T-helper 1 cell treated with Interleukin-12 subunit alpha and Interleukin-12 subunit beta and Interleukin-4 antibody, amounts not matched to agents 30 ng/mL and 1 ng/mL, for 36 hours (primary cell): ENCODE measurements around the gene CELF6. TPM values are rescaled to one million over a fixed set of nuclear protein-coding genes. Genes with fewer than 3 reads are reported as not detected.

Experiments
- intact Hi-C: fragments of 100-400 bp; cut with micrococcal nuclease; formaldehyde crosslinking; loops from one replicate; pipeline ENCODE4 v1.15.1; 2024
- total RNA-seq: library from RNA; stranded (reverse); gene quantifications from 2 replicates; pipeline ENCODE4 v1.2.3, GENCODE V29; 2022

Gene CELF6
- 0.98 and 1.1 TPM in 2 replicates for total RNA-seq

DNA sequence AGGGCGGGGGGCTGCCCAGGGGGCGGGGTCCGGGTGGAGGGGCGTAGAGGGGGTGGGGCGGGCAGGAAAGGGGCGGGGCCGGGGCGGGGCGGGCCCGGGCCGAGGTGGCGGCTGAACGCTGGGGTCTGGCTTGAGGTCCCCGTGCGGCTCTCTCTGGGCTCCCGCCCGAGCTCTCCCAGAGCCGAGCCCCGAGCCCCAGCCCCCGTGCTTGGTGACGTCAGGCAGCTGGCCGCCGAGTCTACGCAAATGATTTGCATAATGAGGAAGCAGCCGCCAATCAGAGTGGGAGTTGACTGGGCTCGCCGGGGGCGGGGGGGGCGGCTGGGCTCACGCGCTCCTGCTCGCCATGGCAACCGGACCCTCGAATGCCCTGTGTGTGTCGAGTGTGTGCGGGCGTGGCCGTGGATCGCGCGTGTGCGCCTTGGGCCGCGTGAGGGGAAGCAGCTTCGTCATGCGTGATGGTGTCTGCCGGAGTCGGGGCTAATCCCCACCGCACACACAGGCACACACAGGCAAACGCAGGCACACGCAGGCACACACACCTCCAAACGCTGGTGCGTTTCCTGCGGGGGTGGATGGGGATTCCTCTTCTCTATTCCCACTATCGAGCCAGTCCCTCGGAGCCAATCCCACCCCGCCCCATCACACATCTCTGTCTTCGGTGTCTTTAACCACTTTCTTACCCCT, at the start of gene CELF6:
TSS of gene CELF6 (minus strand) at position 173 of the 687 bp plus-strand sequence. CDS start 283 bp downstream, outside the sequence.
- intact Hi-C loops, result loop anchor here (1.0 to 2.0 kb wide), 6 partner anchors 47 to 367 kb away; partner anchors contain the start of genes BBS4, HIGD2B, MYO9A and PARP6

DNA sequence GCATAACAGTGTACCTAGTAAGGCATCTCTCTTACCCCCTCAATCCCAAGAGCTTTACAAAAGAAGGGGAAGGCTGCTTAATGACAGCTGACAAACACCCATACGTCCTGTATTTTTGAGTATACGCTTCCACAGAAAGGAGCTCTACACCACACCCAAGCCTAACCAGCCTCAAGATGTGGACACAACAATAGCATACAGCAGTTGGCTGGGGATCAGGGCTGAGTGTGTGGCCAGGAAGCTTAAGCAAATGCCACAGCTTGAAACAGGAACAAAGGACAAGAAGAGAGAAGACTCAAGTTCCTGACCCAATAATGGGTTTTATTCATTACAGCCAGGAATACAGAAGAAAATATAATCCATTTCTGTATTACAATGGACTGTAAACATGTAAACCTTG, 48.9 kb upstream of the CELF6 start:
- intact Hi-C loops, result no loop called here

DNA sequence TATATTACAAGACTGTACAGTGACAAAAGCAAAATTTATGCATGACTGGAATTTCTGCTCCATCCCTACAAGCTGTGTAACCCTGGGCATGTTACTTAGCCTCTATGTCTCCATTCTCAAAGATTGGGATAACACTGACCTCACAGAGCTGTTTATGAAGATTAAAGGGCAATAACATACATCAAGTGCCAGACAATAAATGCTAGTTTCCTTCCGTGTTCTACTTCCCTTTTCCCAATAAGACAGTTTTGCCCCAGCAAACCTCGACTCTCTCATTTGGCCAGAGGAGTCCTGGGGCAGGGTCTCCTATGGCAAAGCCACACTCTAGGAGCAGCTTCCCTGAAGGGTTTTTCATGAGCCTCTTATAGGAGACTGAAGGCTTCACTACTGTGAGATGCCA, 48.4 kb upstream of the CELF6 start:
- intact Hi-C loops, result no loop called here

DNA sequence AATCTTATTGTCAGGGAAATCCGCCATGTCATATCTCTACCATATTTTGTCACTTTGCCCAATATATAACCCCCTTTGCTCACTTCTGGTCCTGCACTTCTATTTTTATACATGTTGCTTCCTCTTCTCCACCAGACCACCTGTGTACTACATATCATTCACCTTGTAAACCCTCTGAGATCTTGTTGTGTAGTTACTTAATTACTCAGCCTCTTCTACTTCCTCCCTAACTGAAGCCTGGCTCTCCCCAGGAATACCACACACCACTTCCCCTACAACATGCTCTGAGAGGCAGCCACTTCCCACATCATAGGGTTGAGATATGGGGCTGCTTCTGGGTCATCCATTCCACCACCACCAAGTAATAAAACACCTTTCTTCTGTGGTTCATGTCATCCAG, 45.9 kb upstream of the CELF6 start:
- intact Hi-C loops, result loop anchor here (1.0 to 2.0 kb wide), 2 partner anchors 10 to 45 kb away; partner anchors contain the start of genes CELF6 and HEXA

DNA sequence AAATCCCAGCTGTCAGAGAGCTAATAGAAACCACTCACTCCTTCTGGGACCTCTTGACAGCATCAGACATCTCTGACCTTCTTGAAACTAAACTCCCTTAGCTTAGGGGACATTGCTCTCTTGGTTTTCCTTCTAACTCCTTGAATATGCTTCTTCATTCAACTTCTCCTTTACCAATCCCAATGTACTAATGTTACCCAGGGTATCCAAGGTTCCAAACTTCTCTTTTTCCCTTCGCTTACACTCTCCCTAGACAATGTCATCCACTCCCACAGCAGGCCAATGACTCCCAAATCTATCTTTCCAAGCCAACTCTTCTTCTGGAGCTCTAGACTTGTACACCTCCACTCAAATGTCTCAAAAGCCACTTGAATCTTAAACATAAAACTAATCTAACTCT, 41.2 kb upstream of the CELF6 start:
- intact Hi-C loops, result no loop called here

DNA sequence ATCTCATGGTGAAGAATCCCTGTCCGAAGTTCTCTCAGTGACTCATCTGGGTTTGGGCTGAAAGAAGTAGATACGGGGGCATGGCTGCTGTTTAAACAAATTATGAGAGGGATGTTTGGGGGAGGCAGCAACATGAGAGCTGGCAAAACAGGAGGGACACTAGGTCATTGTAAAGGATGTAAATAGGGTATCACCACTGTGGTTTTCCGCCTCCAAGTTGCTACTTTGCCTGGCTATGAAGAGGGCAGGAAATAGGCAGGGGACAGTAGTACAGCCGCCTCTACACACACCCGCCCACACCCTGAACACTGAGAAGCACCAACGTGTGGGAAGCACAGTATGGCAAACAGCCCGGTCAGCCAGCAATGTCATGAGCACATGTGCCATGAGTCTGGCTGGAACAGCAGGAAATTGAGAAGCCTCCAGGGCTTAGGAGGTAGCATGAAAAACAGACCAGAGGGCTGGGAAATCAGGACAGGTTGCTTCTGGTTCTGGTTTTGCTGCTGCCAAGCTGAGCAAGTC, 38.8 kb upstream of the CELF6 start:
- intact Hi-C loops, result no loop called here

DNA sequence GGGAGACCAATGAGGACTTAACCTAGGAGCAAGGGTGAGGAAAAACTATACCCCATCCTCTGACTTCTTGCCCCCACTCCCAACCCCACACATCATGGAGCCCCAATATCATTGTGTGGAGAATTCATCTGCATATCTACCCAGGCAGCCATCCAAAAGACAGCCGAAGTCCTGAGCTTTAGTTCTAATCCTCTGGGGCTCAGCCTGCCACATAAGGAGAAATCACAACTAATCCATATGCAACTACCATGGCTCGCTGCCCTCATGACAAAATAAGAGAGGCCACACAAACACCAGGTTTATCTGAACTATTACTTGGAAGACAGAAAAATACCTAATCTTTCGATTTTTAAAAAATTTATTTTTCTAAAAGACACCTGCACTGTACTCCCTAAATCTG, 38.2 kb upstream of the CELF6 start:
- intact Hi-C loops, result no loop called here

DNA sequence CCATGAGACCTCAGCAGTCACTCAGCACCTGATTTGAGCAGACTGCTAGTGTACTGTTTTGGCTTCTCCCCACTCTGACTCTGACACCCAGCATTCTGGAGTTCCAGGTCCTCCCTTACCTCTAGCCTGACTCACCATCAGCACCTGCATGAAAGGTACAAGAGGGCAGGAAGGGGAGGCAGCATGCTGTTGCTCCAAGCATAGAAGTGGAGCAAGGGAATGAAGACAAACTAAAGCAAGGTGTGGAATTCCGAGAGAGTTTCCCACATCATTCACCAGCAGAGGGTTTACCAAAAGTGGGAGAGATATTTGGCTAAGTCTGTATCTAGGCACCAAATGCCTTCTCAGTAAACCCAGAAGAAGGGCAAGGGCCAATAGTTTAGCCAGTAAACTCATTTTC, 34.5 kb upstream of the CELF6 start:
- intact Hi-C loops, result no loop called here

DNA sequence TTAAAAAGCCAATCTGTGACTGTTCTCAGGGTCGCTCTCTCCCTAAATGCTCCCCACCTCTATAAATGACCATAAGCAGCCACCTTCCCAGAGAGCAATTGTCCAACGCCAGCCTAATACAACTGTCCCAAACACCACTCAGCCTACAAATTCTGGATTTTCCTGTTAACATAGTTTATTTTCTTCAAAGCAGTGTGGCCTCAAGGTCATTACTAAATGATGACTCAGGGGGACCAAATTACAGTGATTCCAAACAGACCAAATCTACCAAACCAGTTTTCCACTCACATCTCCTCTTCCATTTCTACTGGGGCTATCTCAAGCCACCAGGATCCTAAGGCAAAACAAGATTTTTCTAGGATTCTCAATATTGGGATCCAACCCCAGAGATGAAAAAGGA, 33.3 kb upstream of the CELF6 start:
- intact Hi-C loops, result no loop called here

DNA sequence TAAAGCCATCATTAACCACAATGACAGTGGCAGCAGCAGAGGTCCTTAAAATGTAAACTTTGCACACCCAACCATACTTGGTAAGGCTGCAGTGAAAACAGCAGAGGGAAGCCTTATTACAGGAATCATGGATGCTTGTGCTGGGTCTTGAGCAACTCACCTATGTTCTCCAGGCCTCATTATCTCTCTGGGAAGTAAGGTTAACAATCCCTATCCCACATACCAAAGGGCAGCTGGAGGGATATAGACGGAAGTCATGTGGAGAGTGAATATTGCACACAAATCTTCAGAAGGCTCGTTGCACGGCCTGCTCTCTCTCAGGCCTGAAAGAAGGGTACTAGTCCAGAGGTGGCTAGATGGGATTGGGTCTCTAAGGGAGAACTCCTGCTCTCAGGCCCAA, 25.8 kb upstream of the CELF6 start:
- intact Hi-C loops, result no loop called here

DNA sequence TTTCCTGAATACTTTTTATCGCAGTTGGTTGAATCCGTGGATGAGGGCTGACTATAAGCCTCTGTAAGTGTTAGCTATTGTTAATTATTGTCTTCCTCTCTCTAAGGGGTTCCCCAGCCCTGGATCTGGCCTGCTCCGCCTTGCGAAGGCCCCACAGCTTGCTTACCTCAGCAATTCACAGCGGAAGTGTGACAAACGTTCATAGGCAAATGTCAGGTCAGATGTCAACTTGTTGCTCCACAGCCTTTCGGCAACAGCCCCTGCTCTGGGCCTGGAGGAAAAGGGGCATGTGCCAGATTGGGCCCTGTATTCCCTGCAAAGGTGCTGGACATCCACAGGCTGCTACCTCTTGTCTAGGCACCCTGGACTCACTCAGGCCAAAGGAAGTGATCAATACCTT, 25.3 kb upstream of the CELF6 start:
- intact Hi-C loops, result no loop called here

DNA sequence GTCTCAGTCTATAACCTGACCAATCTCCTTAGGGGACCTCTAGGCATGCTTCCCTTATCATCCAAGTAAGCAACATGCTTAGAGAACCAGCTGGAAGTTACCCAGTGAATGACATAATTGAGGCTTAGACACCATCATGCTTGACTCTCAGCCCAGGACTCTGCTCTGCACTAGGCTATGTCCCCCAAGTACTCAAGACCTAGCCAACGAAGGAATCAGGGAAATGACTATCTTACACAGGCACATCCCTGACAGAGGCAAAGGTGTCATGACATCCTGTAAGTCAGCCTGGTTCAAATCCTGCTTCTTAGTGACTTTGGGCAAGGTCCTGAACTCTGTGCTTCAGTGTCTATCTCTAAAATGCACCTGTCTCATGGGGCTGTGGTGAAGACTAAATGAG, 24.6 kb upstream of the CELF6 start:
- intact Hi-C loops, result no loop called here

DNA sequence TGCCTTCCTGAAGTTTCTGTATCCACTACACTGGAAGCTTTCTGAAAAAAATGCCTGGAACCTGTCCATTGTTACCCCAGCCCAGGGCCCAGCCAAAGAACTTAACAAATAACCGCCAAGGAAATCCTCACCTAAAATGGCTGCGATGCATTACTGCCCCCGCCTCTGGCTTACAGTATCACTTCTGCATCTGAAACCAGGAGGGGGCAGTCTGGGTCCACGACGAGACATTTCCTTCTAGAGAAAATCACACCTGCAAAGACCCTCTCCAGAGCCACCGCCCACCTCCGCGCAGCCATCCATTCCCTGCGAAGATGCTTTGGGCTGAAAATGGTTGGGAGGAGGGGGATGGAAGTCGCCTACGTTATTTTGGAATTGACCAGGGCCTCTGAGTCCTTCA, 22.4 kb upstream of the CELF6 start:
- intact Hi-C loops, result no loop called here

DNA sequence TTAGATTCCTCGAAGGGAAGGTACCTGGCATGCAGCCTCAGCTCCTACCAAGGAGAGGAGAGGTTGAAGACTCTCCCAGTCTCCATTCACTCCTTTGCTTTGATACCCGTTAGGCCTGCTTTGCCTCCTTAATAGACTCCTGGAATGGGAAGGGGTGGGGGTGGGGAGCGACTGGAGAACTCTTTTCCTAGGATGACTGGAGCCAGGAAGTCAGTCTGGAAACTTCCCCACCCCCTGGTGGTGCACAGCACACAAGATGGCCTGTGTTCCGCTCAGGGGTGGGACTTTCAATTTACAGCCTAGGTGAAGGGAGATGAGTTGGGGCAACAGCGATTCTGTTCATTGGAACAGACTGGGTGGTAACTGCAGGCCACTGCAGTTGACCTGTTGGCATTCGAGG, 21.4 kb upstream of the CELF6 start:
- intact Hi-C loops, result no loop called here

DNA sequence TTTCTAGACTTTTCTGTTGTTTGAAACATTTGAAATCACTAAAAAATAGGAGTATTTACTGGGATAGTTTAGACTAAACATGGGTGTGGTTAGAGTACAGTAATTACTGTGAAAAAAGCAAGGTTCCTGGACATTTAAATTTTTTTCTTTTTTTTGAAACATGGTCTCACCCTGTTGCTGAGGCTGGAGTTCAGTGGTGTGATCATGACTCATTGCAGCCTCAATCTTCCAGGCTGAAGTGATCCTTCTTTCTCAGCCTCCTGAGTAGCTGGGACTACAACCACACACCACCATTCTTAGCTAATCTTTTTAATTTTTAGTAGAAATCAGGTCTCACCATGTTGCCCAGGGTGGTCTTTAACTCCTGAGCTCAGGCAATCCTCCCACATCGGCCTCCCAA, 20.4 kb upstream of the CELF6 start:
- intact Hi-C loops, result no loop called here

DNA sequence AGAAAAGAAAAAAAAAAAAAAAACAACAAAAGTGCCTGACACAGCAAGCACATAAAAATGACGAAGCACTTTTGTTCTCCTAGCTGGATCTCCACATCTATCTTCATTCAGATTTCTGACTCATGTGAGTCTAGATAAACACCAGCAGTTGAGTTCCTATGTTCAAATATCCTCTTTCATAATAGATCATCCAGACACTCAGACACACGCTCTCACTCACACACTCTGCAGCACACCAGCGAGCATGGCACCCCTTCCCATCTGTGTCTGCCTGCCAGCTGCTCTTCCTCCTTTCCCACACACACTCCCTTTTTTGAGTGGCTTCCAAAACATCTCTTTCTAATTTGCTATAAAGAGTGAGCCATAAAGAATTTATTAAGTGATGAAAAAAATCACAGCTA, 19.8 kb upstream of the CELF6 start:
- intact Hi-C loops, result no loop called here

DNA sequence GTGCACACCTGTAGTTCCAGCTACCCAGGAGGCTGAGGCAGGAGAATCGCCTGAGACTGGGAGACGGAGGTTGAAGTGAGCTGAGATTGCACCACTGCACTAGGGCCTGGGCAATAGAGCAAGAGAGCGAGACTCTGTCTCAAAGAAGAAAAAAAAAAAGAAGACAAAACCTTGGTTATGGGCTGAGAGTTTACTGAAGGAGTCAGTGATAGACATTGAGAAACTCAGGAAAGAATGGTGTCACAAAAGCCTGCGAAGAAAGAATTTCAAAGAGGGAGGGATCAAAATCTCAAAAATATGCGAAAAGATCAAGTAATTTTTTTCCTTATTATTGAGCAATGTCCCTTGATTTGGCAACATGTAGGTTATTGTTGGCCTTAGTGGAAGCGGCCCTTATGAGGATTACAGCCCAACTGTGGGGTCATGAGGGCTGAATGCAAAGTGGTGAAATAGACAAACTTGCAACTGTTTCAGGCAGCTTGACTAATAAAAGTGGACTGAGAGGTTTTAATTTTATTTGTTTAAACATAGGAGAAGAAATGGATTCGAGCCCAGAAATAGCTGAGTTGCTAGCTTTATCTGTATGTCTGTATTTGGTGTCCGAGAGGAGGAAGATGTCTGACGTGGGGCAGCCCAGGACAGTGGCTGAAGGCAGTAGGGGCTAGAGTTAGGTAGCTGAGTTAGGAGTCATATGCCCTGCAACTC, 18.8 kb upstream of the CELF6 start:
- intact Hi-C loops, result no loop called here

DNA sequence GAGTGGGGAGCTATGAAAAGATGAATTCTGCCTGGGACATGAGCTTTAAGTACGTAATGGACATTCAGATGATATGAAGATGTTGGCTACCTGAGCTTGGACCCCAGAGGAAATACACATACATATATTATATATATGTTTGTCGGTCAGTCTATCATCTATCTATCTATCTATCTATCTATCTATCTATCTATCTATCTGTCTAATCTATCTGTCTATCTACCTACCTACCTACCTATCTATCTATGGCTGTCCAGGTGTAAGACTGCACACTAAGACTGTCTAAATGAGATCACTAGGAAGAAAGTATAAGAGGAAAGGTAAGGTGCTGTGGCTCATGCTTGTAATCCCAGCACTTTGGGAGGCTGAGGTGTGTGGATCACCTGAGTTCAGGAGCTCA, 18.2 kb upstream of the CELF6 start:
- intact Hi-C loops, result no loop called here

DNA sequence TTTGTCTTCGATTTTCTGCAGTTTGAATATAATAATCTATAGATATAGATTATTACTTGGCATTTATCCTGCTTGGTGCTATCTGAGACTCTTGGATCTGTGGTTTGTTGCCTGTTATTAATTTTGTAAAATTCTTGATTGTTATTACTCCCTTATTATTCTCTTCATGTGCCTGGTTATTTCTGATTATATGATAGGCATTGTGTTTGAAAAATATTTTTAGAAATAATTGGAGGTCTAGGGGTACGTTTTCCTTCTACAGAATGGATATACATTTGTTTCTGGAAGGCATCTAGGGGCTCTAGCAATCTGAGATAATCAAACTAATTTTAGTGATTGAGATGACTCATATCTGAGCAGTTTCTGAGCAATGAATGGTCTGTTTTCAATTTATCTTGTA, 14.9 kb upstream of the CELF6 start:
- intact Hi-C loops, result no loop called here

DNA sequence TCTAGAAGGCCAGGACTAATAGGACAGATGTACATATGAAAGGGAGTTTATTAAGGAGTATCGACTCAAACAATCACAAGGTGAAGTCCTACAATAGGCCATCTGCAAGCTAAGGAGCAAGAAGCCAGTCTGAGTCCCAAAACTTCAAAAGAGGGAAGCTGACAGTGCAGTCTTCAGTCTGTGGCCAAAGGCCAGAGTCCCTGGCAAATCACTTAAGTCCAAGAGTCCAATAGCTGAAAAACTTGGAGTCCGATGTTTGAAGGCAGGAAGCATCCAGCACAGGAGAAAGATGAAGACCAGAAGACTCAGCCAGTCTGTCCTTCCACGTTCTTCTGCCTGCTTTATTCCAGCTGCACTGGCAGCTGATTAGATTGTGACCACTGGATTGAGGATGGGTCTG, 11.1 kb upstream of the CELF6 start:
- intact Hi-C loops, result no loop called here

DNA sequence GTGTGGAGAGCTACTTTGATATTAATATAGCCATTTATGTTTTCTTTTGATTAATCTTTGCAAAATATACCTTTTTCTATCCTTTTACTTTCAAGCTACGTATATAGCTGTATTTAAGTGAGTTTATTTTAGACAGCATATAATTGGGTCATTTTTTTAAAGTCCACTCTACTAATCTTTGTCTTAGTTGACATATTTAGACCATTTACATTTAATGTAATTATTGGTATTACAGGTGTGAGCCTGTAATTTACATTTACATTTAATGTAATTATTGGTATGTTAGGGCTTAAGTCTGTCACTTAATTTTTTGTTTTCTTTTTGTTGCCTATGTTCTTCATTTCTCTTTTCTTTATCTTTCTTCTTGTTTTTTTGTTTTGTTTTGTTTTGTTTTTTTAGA, 3.8 kb upstream of the CELF6 start:
- intact Hi-C loops, result no loop called here

DNA sequence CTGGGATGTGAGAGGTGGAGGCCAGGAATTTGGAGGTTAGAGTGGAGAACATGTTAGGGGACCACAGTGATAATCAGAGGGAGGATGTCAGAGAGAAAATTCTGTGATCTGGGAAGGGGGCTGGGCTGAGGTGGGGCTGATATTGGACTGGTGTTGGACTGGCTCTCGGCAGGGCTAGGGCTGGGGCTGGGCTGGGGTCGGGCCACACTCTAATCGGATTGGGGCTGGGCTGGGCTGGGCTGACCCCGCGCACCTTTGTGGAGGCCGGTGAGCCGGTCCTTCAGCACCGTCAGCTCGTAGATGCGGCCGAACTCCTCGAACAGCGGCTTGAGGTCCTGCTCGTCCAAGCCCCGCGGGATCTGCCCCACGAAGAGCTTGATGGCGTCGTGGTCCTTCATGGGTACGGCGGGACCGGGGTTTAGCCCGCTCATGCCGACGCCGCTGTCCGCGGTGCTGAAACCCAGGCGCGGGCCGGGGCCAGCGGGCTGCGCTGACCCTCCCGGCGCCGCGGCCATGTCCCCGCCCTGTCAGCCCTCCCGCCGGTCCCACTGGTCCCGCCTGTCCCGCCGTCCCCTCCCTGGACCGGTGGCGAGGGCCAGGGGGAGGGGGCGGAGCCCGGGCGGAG, 485 bp downstream of the CELF6 start:
- intact Hi-C loops, result no loop called here
